GM19397 (cell line): Measurements from ENCODE around the gene PLAGL2.
"Not testable (repeated sequence)": the region's sequence is repeated elsewhere in the genome, so short reads cannot be mapped to it uniquely, and the experiment has no call there.

ENCODE experiments used
- ATAC-seq: cut with Tn5 transposase; IDR thresholded peaks from one replicate; pipeline ENCODE4 v1.9.1; 2021; ENCODE audit warnings: mild to moderate bottlenecking, moderate library complexity; ENCODE audit not compliant: unreplicated experiment

Gene PLAGL2

GRCh38 chr20:32204205-32205109 is 3.1 kb downstream of the PLAGL2 start:
- no peak for ATAC-seq

GRCh38 chr20:32203356-32204204 is 4.0 kb downstream of the PLAGL2 start:
- ATAC-seq: no peak

GRCh38 chr20:32201977-32202363 is 5.6 kb downstream of the PLAGL2 start:
- no peak for ATAC-seq

GRCh38 chr20:32201296-32201976 is 6.1 kb downstream of the PLAGL2 start:
- ATAC-seq: no peak

- ATAC-seq: no peak
Measured at GRCh38 chr20:32199006-32199405, 8.5 kb downstream of the PLAGL2 start.

GRCh38 chr20:32197136-32197535 is 10.4 kb downstream of the PLAGL2 start:
- ATAC-seq: not testable (repeated sequence)

- not testable (repeated sequence) for ATAC-seq
Measured at GRCh38 chr20:32196613-32197012, 10.9 kb downstream of the PLAGL2 start.

- ATAC-seq: no peak
Measured at GRCh38 chr20:32195581-32195980, 12.0 kb downstream of the PLAGL2 start.

- ATAC-seq: no peak
Measured at GRCh38 chr20:32193996-32194395, 13.5 kb downstream of the PLAGL2 start.

GRCh38 chr20:32193336-32193735 is 14.2 kb downstream of the PLAGL2 start:
- not testable (repeated sequence) for ATAC-seq

GRCh38 chr20:32192698-32193097 is 14.8 kb downstream of the PLAGL2 start:
- ATAC-seq: no peak

GRCh38 chr20:32191873-32192272 is 15.7 kb downstream of the PLAGL2 start:
- no peak for ATAC-seq

GRCh38 chr20:32191422-32191821 is 16.1 kb downstream of the PLAGL2 start:
- no peak for ATAC-seq

GRCh38 chr20:32190616-32191415 is 16.7 kb downstream of the PLAGL2 start:
- ATAC-seq: no peak

GRCh38 chr20:32189691-32190615 is 17.6 kb downstream of the PLAGL2 start:
- ATAC-seq: no peak

GRCh38 chr20:32189123-32189410 is 18.5 kb downstream of the PLAGL2 start:
- ATAC-seq: no peak

- ATAC-seq: no peak
Measured at GRCh38 chr20:32188376-32189122, 19.0 kb downstream of the PLAGL2 start.

- ATAC-seq: no peak
Measured at GRCh38 chr20:32186506-32186905, 21.0 kb downstream of the PLAGL2 start.
